Adrenal gland (tissue), 5 donors: ENCODE data around the gene THSD7A.

Experiments used
- CTCF ChIP-seq, 6 experiments: fragments of 450-650 bp in 4 of 6; fragments of 200-600 bp in 2 of 6; sonication (generic) in 1 of 6; IDR thresholded peaks; 1 replicate in 5 of 6; 2 replicates in 1 of 6; pipeline versions ENCODE4 v1.5.1 to v1.8.0; 2016 to 2021; ENCODE audit warnings: antibody characterized with exemption in 6 of 6, mild to moderate bottlenecking in 2 of 6, moderate library complexity in 1 of 6
- POLR2A ChIP-seq, 2 donors: fragments of 450-650 bp; IDR thresholded peaks; one replicate each; pipeline ENCODE4 v1.6.1; 2017; ENCODE audit warnings: antibody characterized with exemption in 2 of 2, mild to moderate bottlenecking in 2 of 2, moderate library complexity in 1 of 2
- donor health status: DM: no; HTN: no; CAD: no.

GRCh38 chr7:11331128-11332102 is 500.6 kb downstream of the THSD7A start:
- TF ChIP-seq CTCF (IDR thresholded peaks at IDR 0.05): no peak
- no peak for TF ChIP-seq POLR2A (IDR thresholded peaks at IDR 0.05)
